HG03354 (cell line): Measurements from ENCODE around the gene TMEM181.
"Not testable (repeated sequence)": the region's sequence is repeated elsewhere in the genome, so short reads cannot be mapped to it uniquely, and the experiment has no call there.

Experiments used
- ATAC-seq: cut with Tn5 transposase; IDR thresholded peaks from one replicate; pipeline ENCODE4 v1.9.1; 2021; ENCODE audit warnings: mild to moderate bottlenecking; ENCODE audit not compliant: unreplicated experiment, poor library complexity, severe bottlenecking

TMEM181 gene

DNA sequence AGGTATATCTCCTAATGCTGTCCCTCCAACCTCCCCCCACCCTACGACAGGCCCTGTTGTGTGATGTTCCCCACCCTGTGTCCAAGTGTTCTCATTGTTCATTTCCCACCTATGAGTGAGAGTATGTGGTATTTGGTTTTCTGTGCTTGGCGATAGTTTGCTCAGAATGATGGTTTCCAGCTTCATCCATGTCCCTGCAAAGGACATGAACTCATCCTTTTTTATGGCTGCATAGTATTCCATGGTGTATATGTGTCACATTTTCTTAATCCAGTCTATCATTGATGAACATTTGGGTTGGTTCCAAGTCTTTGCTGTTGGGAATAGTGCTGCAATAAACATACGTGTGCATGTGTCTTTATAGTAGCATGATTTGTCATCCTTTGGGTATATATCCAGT is 54.7 kb downstream of the TMEM181 start:
- ATAC-seq, result not testable (repeated sequence)

GRCh38 chr6:158618289-158618688 is 58.4 kb downstream of the TMEM181 start:
- ATAC-seq, result not testable (repeated sequence)

- no peak for ATAC-seq
These were observed 60.3 kb downstream of the TMEM181 start for GRCh38 chr6:158619922-158620801.

- no peak for ATAC-seq
These were observed 61.2 kb downstream of the TMEM181 start for GRCh38 chr6:158620963-158621693.

DNA sequence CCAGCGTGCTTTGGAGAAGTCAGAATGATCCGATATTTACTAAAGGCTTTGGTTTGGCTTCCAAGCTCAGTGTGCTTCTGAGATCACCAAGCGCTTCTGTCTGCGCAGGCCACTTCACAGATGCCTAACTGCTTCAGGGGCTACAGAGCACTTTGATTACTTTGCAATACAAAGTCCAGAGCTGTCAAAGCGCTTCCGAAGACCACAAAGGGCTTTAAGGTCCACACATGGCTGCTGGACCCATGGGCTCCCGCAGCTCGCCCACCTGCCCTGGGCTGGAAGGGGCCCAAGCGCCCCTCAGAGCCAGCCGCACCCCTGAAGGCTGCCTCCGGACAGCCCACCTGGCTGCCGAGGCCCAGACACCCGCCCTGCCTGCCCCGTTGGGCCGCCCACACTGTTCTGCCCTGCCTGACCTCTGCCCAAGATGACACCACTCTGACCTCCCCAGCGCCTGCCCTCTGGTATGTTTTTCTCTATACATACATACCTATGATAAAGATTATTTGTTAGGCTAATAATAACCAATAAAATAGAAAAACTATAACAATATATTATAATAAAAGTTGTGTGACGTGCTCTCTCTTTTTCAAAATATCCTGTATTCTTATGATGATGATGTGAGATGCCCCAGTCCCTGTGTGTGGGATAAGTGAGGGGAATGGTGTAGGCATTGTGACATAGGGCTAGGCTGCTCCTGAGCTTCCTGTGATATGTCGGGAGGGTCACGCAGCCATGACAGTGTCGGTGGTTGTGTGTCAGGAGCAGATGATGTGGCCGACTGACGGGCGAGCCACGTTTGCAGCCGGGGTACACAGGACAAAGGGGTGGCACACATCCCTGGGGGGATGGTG is 62.0 kb downstream of the TMEM181 start:
- ATAC-seq, result no peak

GRCh38 chr6:158622545-158623190 is 62.8 kb downstream of the TMEM181 start:
- ATAC-seq, result no peak

DNA sequence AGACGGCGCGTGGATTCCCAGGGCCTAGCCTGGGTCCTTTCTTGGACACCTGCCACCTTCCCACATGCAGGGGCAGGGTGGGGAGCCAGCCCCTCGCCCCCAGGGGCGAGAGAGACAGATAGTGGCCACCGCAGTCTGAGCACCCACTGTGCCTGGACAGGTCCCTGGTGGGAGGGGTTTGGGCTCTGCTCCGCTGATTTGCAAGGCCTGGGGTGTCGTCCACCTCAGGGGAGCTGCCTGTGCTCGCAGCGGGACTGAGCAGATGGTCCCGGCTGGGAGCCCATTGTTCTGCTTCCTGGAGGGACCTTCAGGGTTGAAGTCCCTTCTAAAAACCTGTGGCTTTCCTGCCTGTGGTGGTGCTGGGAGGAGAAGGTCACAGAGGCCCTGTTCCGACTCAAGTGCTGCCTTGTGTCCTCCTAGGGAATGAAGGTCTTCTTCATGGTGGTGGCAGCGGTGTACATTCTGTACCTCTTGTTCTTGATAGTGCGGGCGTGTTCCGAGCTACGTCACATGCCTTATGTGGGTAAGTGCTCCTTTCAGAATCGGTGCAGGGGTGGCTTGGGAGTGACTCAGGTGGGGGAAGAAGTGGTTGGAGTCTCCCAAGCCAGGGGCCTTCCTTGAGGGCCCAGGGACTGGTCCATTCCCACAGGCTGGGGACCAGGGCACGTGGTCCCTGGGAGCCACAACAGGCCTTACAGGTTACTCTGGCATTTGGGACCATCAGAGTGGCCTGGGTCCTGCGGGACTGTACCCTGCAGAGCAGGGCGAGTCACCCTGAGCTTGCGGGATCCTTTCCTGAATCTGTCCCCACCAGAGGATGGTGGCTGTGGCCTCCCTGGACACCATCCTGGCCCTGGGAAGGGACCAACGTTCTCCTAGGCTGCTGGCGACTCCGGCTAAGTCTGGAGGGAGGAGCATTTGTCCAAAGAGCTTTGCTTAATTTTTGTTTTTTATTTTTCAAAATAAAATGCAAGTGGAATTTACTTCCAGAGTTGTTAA is 65.1 kb downstream of the TMEM181 start:
- no peak for ATAC-seq

DNA sequence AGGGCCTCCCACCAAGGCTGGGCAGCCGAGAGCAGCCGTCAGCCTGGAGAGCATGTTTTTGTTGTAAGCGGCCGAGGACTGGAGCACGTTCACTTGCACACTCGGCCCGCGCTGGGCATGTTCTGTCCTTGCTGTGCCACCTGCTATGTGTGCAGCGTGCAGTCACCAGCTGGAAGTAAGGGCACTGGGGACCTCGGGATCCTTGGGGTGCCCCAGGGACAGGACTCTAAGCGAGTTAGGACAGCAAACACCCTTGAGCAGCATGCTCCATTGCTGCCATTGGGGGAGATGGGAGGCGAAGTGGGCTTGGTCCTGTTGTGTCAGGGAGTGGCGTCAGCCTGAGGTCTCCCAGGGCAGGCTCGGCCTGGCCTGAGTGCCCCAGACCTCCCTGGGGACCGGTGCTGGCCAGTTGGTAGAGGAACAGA is 66.0 kb downstream of the TMEM181 start:
- no peak for ATAC-seq

GRCh38 chr6:158626360-158627167 is 66.7 kb downstream of the TMEM181 start:
- ATAC-seq, result no peak

- ATAC-seq, result no peak
These were observed 67.5 kb downstream of the TMEM181 start for GRCh38 chr6:158627168-158627939.

DNA sequence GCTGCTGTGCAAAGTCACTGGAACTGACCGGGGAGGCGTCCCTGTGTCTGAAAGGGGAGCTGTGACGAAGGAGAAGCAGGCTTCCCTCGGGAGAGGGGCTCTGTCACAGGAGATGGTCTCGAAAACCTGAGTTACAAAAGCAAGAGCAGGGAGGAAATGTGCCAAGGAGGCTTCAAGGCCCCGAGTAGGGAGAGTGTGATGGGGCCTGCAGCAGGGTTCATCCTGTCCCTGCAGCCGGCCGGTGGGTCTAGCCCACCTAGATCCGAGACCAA is 68.0 kb downstream of the TMEM181 start:
- no peak for ATAC-seq

DNA sequence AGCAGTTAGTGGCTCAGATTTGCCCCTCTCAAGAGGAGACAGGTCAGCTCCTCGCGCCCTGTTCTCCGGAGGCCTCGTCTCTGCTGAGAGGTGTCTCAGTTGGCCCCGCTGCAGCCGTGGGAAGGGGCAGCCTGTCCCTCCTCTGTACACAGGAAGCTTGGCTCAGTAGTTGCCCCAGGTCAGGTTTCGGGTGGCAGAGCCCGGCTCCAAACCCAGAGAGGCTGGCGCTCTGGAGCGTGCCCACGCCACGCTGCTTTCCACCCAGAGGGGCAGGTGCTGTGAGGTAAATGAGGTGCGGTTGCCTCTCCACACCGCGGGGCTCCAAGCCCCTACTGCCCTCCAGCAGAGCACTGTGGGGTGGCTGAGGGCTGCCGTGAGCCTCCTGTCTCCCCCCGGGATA is 68.7 kb downstream of the TMEM181 start:
- no peak for ATAC-seq

GRCh38 chr6:158629367-158630221 is 69.7 kb downstream of the TMEM181 start:
- ATAC-seq, result no peak

GRCh38 chr6:158630938-158631616 is 71.2 kb downstream of the TMEM181 start:
- no peak for ATAC-seq

DNA sequence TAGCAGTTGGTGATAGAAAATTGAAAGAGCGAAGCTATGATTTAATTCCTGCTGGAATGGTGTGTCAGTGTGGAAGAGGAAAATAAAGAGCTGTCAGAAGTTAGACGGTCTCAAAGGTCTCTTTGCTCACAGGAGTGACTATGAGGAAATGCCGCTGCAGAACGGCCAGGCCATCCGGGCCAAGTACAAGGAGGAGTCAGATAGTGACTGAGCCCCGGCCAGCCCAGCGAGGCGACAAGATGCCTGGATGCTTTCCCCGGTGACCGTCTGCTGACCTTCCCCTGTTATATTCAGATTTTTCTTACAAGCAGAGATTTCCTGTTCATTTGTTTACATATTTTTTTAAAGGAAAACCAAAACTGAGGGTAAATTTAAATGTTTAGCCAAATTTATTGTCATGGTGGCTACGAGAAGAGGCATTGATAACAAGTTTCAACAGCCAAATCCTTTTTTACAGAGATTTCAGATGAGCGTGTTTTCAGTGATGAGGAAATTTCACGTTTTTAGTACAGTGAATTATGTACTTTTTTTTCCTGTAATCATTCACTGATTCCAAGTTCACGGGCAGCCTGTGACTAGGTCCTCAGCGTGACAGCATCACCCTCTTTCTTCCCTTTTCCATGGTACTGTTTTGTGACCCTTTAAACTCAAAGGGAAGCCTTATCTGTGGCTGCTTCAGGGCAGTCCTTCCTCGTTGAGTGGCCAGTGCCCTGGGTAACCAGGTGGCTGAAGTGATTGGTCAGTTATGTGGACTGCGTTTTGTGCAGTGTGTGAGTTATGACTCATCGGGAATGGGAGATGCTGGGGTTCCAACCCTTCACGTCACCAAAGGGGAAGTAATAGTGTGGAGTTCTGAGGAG is 72.0 kb downstream of the TMEM181 start:
- ATAC-seq, result no peak
